WERI-Rb-1 (cell line): ENCODE measurements around the gene RAB27A.
"Not testable (repeated sequence)": the region's sequence is repeated elsewhere in the genome, so short reads cannot be mapped to it uniquely, and the experiment has no call there.

ENCODE experiments used
- DNase-seq: peaks from one replicate; pipeline ENCODE4 v3.0.0-alpha.2; 2020
- H3K27ac ChIP-seq: fragments of 250-450 bp; sonication (Bioruptor Pico); 2 replicates; pipeline ENCODE4 v1.5.1; 2020; ENCODE audit warnings: mild to moderate bottlenecking, moderate library complexity
- H3K27me3 ChIP-seq: fragments of 250-450 bp; sonication (Bioruptor Pico); 2 replicates; pipeline ENCODE4 v1.5.1; 2021; ENCODE audit warnings: mild to moderate bottlenecking, low read depth, moderate library complexity; ENCODE audit not compliant: insufficient read depth, severe bottlenecking
- H3K36me3 ChIP-seq: fragments of 250-450 bp; sonication (Bioruptor Pico); 2 replicates; pipeline ENCODE4 v1.5.1; 2020; ENCODE audit warnings: mild to moderate bottlenecking, moderate library complexity
- H3K4me3 ChIP-seq: 2 replicates; pipeline ENCODE4 v1.5.1; 2011; ENCODE audit warnings: low read depth, mild to moderate bottlenecking, control low read depth, low read length
- H3K9me3 ChIP-seq: fragments of 250-450 bp; sonication (Bioruptor Pico); 2 replicates; pipeline ENCODE4 v1.5.1; 2021; ENCODE audit warnings: mild to moderate bottlenecking, moderate library complexity; ENCODE audit not compliant: severe bottlenecking
- CTCF ChIP-seq: IDR thresholded peaks from 2 replicates; pipeline ENCODE4 v1.5.1; 2011; ENCODE audit warnings: low read depth, mild to moderate bottlenecking, control low read depth, inconsistent platforms, low read length

RAB27A gene

GRCh38 chr15:55256281-55257011 is 33.2 kb downstream of the RAB27A start:
- H3K36me3 ChIP-seq, result no peaks in the 10 kb centered on the region
- TF ChIP-seq CTCF, result no peak
- H3K27me3 ChIP-seq, result no peaks in the 10 kb centered on the region
- H3K9me3 ChIP-seq, result no peaks in the 10 kb centered on the region
- no peak for DNase-seq
- H3K4me3 ChIP-seq, result no peak overlapping the region
- H3K27ac ChIP-seq, result no peak overlapping the region

GRCh38 chr15:55255714-55256113 is 33.9 kb downstream of the RAB27A start:
- Histone ChIP-seq H3K27me3 (no peaks in the 10 kb centered on the region), H3K27ac (no peak overlapping the region), H3K36me3 (no peaks in the 10 kb centered on the region), H3K4me3 (no peak overlapping the region), H3K9me3 (no peaks in the 10 kb centered on the region)
- TF ChIP-seq CTCF, result no peak
- no peak for DNase-seq

- no peak for DNase-seq
- Histone ChIP-seq H3K9me3 (no peaks in the 10 kb centered on the region), H3K4me3 (no peak overlapping the region), H3K27me3 (no peaks in the 10 kb centered on the region), H3K27ac (no peak overlapping the region), H3K36me3 (no peaks in the 10 kb centered on the region)
- no peak for TF ChIP-seq CTCF
Observed at GRCh38 chr15:55254916-55255679, 34.5 kb downstream of the RAB27A start.

- TF ChIP-seq CTCF, result no peak
- H3K27ac ChIP-seq, result no peak overlapping the region
- DNase-seq, result no peak
- H3K36me3 ChIP-seq, result no peaks in the 10 kb centered on the region
- H3K4me3 ChIP-seq, result no peak overlapping the region
- no peaks in the 10 kb centered on the region for H3K9me3 ChIP-seq
- no peaks in the 10 kb centered on the region for H3K27me3 ChIP-seq
Observed at GRCh38 chr15:55253580-55253979, 36.0 kb downstream of the RAB27A start.

- H3K4me3 ChIP-seq, H3K27ac ChIP-seq, H3K36me3 ChIP-seq, DNase-seq, H3K9me3 ChIP-seq, H3K27me3 ChIP-seq: not testable (repeated sequence)
Observed at GRCh38 chr15:55252201-55252600, 37.4 kb downstream of the RAB27A start.

GRCh38 chr15:55250941-55251340 is 38.7 kb downstream of the RAB27A start:
- DNase-seq, result no peak
- Histone ChIP-seq H3K27me3 (no peaks in the 10 kb centered on the region), H3K36me3 (no peaks in the 10 kb centered on the region), H3K27ac (no peak overlapping the region), H3K4me3 (no peak overlapping the region), H3K9me3 (no peaks in the 10 kb centered on the region)
- no peak for TF ChIP-seq CTCF
